D721Med (cell line): Measurements from ENCODE around the gene BHLHA15.
A peak's percentile ranks its signal among the peaks of the same experiment; 100 is the strongest.

Experiments used
- DNase-seq: peaks from one replicate; pipeline ENCODE4 v3.0.0; 2011; ENCODE audit warnings: low spot score; ENCODE audit not compliant: insufficient read length
- FAIRE-seq: peaks from 2 replicates; lab custom pipeline; 2011; peaks lifted over from hg19 to GRCh38; lab: Jason Lieb, UNC
- TF ChIP-seq, protein P1 (sequence below): IDR thresholded peaks from 2 replicates; pipeline ENCODE4 v1.5.1; 2012; ENCODE audit warnings: mild to moderate bottlenecking, control low read depth; ENCODE audit not compliant: insufficient read depth; ENCODE audit errors: missing control alignments

Gene BHLHA15

DNA sequence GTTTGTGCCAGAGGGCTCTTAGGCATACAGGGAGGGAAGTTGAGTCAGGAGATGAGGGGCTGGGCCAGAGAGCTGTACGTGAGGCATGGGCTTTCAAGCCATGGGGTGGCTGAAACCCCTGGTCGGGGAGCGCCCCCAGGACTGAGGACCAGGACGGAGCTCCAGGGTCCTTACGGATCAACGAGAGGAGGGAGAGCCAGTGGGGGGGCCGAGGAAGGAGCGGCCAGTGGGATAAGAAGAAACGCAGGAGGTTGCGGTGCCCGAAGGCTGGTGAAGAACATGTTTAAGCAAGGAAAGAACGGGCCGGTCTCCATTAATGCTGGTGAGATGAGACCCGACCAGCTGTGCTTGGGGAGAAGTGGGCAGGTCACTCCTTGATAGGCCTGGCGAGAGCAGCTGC is 43.6 kb upstream of the BHLHA15 start:
- FAIRE-seq (no peak), DNase-seq (no peak)
- TF ChIP-seq, protein P1, sequence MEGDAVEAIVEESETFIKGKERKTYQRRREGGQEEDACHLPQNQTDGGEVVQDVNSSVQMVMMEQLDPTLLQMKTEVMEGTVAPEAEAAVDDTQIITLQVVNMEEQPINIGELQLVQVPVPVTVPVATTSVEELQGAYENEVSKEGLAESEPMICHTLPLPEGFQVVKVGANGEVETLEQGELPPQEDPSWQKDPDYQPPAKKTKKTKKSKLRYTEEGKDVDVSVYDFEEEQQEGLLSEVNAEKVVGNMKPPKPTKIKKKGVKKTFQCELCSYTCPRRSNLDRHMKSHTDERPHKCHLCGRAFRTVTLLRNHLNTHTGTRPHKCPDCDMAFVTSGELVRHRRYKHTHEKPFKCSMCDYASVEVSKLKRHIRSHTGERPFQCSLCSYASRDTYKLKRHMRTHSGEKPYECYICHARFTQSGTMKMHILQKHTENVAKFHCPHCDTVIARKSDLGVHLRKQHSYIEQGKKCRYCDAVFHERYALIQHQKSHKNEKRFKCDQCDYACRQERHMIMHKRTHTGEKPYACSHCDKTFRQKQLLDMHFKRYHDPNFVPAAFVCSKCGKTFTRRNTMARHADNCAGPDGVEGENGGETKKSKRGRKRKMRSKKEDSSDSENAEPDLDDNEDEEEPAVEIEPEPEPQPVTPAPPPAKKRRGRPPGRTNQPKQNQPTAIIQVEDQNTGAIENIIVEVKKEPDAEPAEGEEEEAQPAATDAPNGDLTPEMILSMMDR = no peak

GRCh38 chr7:98168181-98168903 is 42.9 kb upstream of the BHLHA15 start:
- DNase-seq (no peak), FAIRE-seq (no peak)
- TF ChIP-seq, protein P1 = peak; percentile 68

- TF ChIP-seq, protein P1 = no peak
- DNase-seq = no peak
- no peak for FAIRE-seq
Observed at GRCh38 chr7:98168904-98169621, 42.2 kb upstream of the BHLHA15 start.

DNA sequence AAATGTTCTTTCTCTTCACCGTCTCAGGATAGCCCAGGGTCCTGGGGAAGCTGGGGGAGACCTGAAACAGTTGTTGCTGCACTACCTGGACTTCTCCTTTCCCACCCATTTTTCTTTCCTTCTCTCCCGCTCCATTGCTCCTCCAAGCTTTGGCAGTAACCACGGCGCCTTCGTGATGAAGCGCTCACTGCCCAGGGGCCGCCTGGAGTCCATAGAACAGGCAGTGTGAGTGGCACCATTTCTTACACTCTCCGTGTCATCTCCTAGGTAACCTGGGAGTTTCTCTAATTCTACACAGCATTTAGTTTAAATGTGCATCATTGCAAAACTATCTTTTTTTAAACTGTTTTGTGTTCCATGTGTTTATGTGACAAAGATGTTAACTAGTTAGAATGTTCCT is 40.3 kb upstream of the BHLHA15 start:
- FAIRE-seq (no peak), DNase-seq (no peak)
- TF ChIP-seq, protein P1 = no peak

- TF ChIP-seq, protein P1 = no peak
- DNase-seq = no peak
- no peak for FAIRE-seq
Observed at GRCh38 chr7:98171449-98171848, 39.8 kb upstream of the BHLHA15 start.

- FAIRE-seq (no peak), DNase-seq (no peak)
Observed at GRCh38 chr7:98174334-98175259, 36.6 kb upstream of the BHLHA15 start.

More at GRCh38 chr7:98174334-98175259, 36.6 kb upstream of the BHLHA15 start:
- TF ChIP-seq, protein P1 = no peak
